Right forelimb (tissue), 1 donor: Measurements from ENCODE around the gene ELAVL2.
A peak's percentile ranks its signal among the peaks of the same experiment; 100 is the strongest.

ENCODE experiments used
- DNase-seq: peaks from one replicate; pipeline ENCODE4 v3.0.0-alpha.2; 2018

Gene ELAVL2

DNA sequence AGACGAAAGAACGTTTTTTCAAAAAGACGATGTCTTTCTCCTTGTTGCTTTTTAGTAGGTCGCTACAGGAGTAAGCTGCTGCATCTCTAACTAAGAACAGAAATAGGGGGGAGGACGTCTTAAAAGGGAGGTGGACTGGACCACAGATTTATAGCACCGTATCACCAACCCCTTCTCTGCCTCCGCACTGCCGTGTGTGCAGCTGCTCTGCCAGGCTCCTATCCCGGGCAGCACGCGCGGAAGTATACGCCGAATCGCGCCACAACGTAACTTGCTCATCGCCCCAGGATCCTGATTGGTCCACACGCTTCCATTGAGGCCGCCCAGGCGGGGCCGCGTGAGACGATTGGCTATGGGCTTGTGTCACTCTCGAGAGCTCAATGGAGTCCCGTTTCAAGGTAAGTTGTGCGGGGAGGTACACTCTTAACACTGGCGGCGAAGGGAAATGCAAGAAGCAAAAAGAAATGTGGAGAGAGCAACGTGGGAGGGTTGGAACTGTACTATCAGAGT lies at the start of gene ELAVL2:
Gene ELAVL2, minus strand, starts transcription at position 121 of the 510 bp plus-strand sequence. CDS start 64,006 bp downstream, outside the sequence.
- peak; percentile 94 for DNase-seq

DNA sequence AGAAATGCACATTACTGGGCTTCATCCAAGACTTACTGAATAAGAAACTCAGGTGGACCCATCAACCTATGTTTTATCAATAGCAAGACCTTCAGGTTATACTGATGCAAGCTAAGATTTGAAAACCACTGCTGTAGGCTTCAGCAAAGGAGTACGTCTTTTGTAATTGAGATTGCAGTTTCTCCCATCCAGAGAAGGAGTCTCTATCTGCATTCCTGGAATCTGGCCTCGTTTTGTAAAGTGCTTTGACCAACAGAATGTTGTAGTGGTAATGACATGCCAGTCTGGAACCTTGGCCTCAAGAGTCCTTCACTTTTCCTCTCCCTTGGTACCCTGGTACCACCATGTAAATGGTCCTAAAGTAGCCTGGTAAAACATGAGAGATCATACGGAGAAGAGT lies 32.2 kb upstream of the ELAVL2 start:
- no peak for DNase-seq

DNA sequence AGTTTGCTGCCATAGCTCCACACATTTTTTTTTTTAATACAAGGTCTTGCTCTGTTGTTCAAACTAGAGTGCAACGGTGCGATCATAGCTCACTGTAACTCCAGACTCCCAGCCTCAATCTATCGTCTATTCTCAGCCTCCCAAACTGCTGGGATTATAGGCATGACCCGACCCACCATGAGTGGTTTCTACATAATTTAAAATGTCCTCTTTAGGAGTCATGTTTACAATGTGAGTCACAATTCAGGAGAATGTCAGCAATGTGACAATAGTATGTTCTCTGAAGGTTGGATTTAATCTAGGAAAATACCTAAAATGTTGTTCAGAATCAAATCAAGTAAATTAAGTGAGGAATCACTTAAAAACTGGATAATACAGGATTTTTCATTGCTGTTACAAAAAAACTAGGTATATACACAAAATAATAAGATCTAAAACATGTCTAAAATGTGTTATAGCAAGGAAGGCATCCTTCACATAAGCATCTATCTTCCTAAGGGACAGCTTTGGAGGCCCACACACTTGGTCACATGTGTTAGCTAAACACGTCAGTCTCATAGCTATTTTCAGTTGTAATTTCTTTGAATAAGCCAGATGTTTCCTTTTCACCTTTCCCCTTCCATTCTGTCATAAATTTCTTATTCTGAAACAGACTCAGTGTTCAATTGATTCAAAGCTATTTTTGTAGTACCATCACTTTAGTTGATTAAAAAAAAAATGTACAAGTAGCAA lies 30.0 kb upstream of the ELAVL2 start:
- no peak for DNase-seq

- peak; percentile 78 for DNase-seq
These were observed 24.9 kb upstream of the ELAVL2 start for GRCh38 chr9:23850690-23851629.

GRCh38 chr9:23850242-23850689 lies 24.2 kb upstream of the ELAVL2 start:
- DNase-seq = no peak

DNA sequence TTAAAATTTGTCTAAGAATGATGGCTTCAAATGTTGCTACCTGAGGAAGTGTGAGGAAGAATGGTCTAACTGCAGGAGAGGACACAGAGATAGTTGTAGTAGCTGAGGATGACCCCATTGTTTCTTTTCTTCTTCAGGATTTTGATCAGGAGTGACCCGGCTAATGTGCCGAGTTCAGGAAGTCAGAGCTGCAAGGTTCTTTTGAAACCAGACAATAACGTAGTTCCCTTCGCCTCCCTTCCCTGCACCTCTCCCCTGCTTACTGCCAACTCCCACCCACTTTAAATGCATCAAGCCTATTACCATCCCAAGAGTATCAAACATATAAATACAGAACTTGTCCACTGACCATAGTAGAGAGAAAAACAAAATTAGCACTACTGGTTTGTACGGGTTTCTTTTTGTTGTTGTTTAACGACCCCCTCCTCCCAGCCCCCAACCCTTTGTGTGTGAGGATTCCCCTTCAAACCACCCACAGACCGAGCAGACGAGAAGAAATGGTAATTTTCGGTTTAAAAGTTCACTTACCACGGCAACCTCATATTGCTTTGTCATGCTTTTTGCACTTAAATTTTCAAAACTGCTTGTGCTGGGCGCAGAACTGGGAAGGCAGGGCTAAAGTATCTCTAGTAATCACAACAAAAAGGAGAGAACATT lies 23.5 kb upstream of the ELAVL2 start:
- DNase-seq = no peak

- no peak for DNase-seq
These were observed 16.6 kb upstream of the ELAVL2 start for GRCh38 chr9:23842565-23843129.

DNA sequence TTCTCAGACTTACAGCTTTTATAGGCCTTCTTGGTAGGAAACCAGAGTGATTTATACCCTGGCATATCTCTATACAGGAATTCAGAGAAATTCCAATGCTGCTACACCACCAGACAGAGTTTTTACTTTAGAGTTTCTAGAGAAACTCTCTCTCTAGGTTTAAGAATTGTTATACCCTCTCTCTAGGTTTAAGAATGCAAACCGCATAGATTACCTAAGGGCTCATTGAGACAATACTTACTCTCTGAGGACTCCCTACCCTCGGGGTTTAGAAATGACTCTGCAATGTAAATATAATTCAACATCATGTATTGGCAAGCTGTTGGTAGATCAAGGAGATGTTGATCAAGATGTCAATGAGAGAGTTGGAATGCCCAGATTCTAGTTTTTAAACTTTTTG lies 15.3 kb upstream of the ELAVL2 start:
- DNase-seq = no peak

- DNase-seq = no peak
These were observed 11.0 kb upstream of the ELAVL2 start for GRCh38 chr9:23837038-23837437.

GRCh38 chr9:23830929-23831730 lies 5.1 kb upstream of the ELAVL2 start:
- DNase-seq = no peak

GRCh38 chr9:23830476-23830805 lies 4.4 kb upstream of the ELAVL2 start:
- DNase-seq = no peak

DNA sequence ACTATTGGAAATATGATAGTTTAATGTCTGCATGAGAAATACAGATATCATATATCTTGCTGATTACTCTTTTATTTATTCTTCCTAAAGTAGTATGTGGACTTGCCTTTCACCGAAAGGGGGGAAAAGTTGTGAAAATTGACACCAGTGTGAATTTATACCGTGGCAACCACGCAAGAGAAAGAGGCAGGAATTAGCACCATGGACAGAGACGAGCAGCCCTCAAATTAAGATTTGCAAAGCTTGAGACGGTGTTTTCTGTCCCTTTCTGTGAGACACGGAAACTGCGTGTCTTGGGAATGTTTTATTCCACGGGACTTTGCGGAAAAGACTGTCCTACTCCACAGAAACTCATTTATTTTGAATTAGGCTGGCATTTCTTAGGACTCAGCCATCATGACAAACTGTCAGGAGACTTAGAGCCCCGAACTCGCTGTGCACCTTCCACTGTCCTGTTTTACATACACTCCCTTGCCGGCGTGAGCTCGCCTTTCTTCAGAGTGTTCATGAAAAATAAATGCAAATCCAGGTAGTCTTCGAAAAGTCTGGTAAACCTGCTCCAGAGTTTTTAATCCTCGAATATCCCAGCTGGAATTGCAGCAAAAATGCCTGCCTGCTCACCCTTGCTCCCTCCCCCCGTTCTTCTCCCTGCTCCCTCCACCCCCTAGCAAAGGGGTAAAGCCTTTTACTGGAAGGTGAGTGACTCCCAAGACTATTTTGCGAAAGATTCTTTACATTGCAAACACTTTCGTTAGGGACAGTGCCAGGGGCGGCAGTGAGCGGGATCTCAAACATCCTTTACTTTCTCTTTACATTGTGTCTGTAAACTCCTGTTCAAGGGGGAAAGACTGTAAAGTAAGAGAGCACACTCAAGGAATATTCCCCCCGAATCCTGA lies 3.8 kb upstream of the ELAVL2 start:
- peak; percentile 68 for DNase-seq

- no peak for DNase-seq
These were observed 340 bp downstream of the ELAVL2 start for GRCh38 chr9:23825700-23826099.

- peak; percentile 68 for DNase-seq
These were observed 1.0 kb downstream of the ELAVL2 start for GRCh38 chr9:23824830-23825591.

DNA sequence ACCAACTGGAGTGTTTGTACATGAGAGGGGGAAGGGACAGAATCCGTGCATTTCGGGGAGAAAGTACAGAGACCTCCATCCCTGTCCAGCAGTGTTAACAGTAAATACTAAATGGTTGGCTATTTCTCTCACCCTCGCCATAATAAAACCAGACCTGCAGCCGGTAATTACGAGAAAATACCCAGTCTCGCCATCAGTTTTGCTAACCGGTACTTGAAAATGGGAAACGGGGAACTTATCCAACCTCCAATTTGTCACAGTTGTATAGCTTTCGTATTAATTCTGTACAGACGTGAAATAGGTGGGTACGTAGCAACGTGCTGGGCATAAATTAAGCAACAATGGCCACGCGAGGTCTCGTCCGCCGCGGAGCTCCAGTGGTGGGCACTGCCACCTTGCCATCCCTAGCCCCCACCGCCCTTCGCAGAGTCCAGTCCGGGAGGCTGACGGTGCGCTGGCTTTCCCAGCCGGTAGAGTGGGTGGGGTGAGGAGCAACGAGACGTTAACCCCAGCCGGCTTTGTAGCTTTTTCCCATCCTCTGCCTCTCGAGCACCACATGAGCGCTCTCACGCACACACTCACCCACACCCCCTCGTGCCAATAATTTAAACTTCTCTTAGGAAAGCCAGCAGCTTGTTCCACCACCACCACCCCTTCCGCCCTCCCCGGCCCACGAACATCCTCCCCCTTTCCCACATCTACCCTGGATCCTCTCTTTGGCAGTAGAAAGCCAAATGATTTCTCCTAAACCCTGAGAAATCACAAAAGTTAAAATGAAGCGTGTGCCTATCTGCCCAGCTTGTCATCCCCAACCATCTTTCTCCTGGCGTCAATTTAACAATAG lies 1.8 kb downstream of the ELAVL2 start:
- no peak for DNase-seq

- DNase-seq = no peak
These were observed 2.8 kb downstream of the ELAVL2 start for GRCh38 chr9:23823269-23823668.

DNA sequence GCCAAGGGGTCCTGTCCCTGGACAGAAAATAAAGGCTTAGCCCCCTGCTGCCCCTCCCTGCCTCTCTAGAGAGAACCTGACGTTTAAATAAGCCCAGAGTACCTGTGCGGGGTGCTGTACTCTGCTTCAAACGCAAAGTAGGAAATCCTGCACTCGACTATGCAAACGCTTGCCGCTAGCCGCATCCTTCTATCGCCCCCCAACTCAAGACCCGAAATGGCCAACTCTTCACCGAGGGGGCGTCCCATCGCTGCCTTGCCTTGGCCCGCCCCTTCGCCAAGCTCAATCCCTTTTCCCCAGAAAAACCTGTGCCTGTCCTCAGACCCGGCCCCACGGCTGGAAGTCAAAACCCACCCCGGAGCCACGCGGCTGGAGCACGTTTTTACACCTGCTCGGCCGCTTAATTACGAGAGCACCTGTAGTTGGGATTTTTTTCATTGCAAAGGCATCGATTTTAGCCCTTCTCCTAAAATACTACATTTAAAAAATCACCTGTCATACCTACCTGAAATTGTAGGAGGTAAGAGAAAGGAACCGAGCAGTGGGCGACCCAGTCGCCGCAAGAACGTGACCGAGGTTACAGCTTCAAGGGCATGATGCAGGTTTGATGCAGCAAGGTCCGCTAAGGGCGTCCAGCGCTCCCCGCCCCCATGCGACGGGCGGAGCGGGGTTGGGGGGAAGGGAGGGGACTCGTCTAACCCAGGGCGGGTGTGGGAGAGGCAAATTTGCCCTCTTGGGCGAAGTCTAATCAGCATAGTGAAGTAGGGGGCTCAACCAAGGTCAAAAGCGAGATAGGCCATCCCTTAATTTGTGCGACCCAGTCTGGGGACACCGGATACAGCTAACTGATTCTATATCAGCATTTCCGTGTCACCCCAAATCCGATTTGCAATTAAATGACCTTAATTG lies 3.5 kb downstream of the ELAVL2 start:
- DNase-seq = no peak
